HepG2 (cell line): ENCODE measurements around the gene NT5C. TPM values are rescaled to one million over a fixed set of nuclear protein-coding genes. Genes with fewer than 3 reads are reported as not detected.

ENCODE experiments used
- GATA4 ChIP-seq: sonication (generic); IDR thresholded peaks from 2 replicates; pipeline ENCODE4 v1.6.1; 2016; ENCODE audit warnings: antibody characterized with exemption, low read depth, borderline replicate concordance
- GZF1 ChIP-seq: sonication (generic); formaldehyde crosslinking; IDR thresholded peaks from 2 replicates; pipeline ENCODE4 v1.5.1; 2020; ENCODE audit warnings: mild to moderate bottlenecking, missing genetic modification reagents
- MZF1 ChIP-seq: sonication (generic); formaldehyde crosslinking; IDR thresholded peaks from 2 replicates; pipeline ENCODE4 v1.8.1; 2023; ENCODE audit warnings: mild to moderate bottlenecking, missing genetic modification reagents, borderline replicate concordance
- RBFOX2 ChIP-seq: fragments of 200-400 bp; formaldehyde crosslinking; IDR thresholded peaks from 2 replicates; pipeline ENCODE4 v1.6.1; 2017; ENCODE audit warnings: low read depth, mild to moderate bottlenecking, low read length
- SOX5 ChIP-seq: IDR thresholded peaks from 2 replicates; pipeline ENCODE4 v1.6.1; 2016; ENCODE audit warnings: borderline replicate concordance
- TBL1XR1 ChIP-seq: fragments of 150-350 bp; IDR thresholded peaks from 2 replicates; pipeline ENCODE4 v1.6.1; 2014; ENCODE audit warnings: borderline replicate concordance, low read length; ENCODE audit not compliant: partially characterized antibody
- TBX3 ChIP-seq: fragments of 450-650 bp; IDR thresholded peaks from 2 replicates; pipeline ENCODE4 v1.6.1; 2017; ENCODE audit warnings: antibody characterized with exemption, mild to moderate bottlenecking, inconsistent platforms, borderline replicate concordance
- XBP1 ChIP-seq: sonication (generic); formaldehyde crosslinking; IDR thresholded peaks from 2 replicates; pipeline ENCODE4 v1.5.0; 2020; ENCODE audit warnings: missing genetic modification reagents
- ZMYM4 ChIP-seq: sonication (generic); formaldehyde crosslinking; IDR thresholded peaks from 2 replicates; pipeline ENCODE4 v1.8.1; 2023; ENCODE audit warnings: mild to moderate bottlenecking, missing genetic modification reagents
- ZNF205 ChIP-seq: IDR thresholded peaks from 2 replicates; pipeline ENCODE4 v1.6.1; 2018; ENCODE audit warnings: missing biosample characterization, missing genetic modification reagents
- ZNF329 ChIP-seq: sonication (generic); formaldehyde crosslinking; IDR thresholded peaks from 2 replicates; pipeline ENCODE4 v1.9.0; 2021; ENCODE audit warnings: low read depth, mild to moderate bottlenecking, missing genetic modification reagents
- ZNF850 ChIP-seq: sonication (generic); formaldehyde crosslinking; conservative IDR thresholded peaks from 2 replicates; pipeline ENCODE4 v1.9.0; 2021; ENCODE audit warnings: mild to moderate bottlenecking, missing genetic modification reagents
- ZNF878 ChIP-seq: sonication (generic); formaldehyde crosslinking; IDR thresholded peaks from 2 replicates; pipeline ENCODE4 v1.8.1; 2023; ENCODE audit warnings: mild to moderate bottlenecking, missing genetic modification reagents, moderate library complexity
- polyA plus RNA-seq, 8 experiments: library from polyadenylated mRNA; depleted of rRNA in 3 of 8; stranded (reverse) in 7 of 8; unstranded in 1 of 8; fragments of >200 nt; fragmentation: Illumina TruSeq in 4 of 8; extraction: Trizol in 4 of 8; gene quantifications; 2 replicates each; pipeline versions ENCODE4 v1.2.1 to v1.2.3, GENCODE V29; 2011 to 2016; ENCODE audit warnings: low read depth in 4 of 8, missing spikeins in 1 of 8, mixed read lengths in 1 of 8; ENCODE audit not compliant: insufficient read depth in 1 of 8
- total RNA-seq, 5 experiments: library from RNA; depleted of rRNA; stranded (reverse); fragments of >200 nt; fragmentation: Illumina TruSeq; extraction: Trizol; gene quantifications; 2 replicates each; pipeline ENCODE4 v1.2.3, GENCODE V29; 2016; ENCODE audit warnings: low read depth in 1 of 5
- TF ChIP-seq, protein P1 (sequence below): sonication (generic); formaldehyde crosslinking; IDR thresholded peaks from 2 replicates; pipeline ENCODE4 v1.9.0; 2021; ENCODE audit warnings: missing genetic modification reagents, mild to moderate bottlenecking, borderline replicate concordance
- TF ChIP-seq, protein P2 (sequence below): sonication (generic); formaldehyde crosslinking; IDR thresholded peaks from 2 replicates; pipeline ENCODE4 v1.8.0; 2022; ENCODE audit warnings: missing genetic modification reagents, low read depth, mild to moderate bottlenecking, borderline replicate concordance
- TF ChIP-seq, protein P3 (sequence below): sonication (generic); formaldehyde crosslinking; IDR thresholded peaks from 2 replicates; pipeline ENCODE4 v1.9.0; 2021; ENCODE audit warnings: missing genetic modification reagents, borderline replicate concordance
- TF ChIP-seq, protein P4 (sequence below): sonication (generic); formaldehyde crosslinking; IDR thresholded peaks from 2 replicates; pipeline ENCODE4 v1.8.0; 2022; ENCODE audit warnings: missing genetic modification reagents, mild to moderate bottlenecking, moderate library complexity, borderline replicate concordance
- TF ChIP-seq, protein P5 (sequence below): IDR thresholded peaks from 2 replicates; pipeline ENCODE4 v1.6.1; 2016
- TF ChIP-seq, protein P6 (sequence below): sonication (generic); formaldehyde crosslinking; IDR thresholded peaks from 2 replicates; pipeline ENCODE4 v1.8.1; 2023; ENCODE audit warnings: missing genetic modification reagents, inconsistent platforms, borderline replicate concordance

NT5C gene
- total and polyA plus RNA-seq, 2 of the 13 experiments (the other 11 are each of a cell fraction or from before 2014, with no cell fraction given) = 42.8 to 48.6 TPM

DNA sequence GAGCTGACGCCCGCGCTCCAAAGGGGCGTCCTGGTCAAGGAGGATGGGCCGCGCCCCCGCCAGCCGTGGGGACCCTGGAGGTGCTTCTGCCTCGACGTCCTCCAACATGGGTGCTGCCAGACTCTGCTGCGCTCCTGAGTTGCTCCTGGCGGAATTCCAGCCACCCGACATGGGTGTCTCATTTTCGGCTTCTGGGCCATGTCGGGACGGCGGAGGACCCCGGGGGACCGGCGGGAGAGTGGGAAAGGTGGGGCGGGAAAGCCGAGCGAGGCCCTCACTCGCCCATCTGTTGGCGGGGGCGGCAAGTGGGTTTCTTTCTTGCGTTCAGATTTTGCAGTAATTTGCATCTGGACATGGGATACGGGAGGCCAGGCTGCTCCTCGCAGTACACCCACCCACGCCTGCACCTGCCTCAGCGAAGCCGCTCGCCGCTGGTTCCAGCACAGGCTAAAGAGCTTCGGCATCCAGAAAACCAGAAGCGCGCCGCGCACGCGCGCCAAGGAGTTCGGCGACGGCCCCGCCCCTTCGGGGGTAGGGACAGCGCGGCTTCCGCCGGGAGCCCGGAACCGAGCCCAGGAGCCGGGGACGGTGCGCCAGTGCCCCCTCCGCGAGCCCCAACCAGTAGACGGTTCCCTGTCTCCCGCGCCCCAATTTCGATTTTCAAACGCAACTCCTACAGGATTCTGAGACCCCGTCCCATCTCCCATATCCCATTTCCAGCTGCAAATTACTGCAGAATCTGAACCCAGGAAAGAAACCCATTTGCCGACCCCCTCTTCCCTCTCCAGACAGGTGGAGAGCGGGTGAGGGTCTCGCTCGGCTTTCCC, 21.9 kb downstream of the NT5C start, which contains the start of gene ARMC7 (continued):
- TF ChIP-seq GATA4 (0 out of 2 replicates have a peak, but pooled peaks have one; percentile 26), SOX5 (CRISPR knock-in tag) (0 out of 2 replicates have a peak, but pooled peaks have one; percentile 12), ZMYM4 (CRISPR knock-in tag) (peak; percentile 65), ZNF850 (no peak), TBL1XR1 (no peak), MZF1 (CRISPR knock-in tag) (0 out of 2 replicates have a peak, but pooled peaks have one; percentile 53), GZF1 (no peak), XBP1 (CRISPR knock-in tag) (peak; percentile 14; the same call in 1 of the 2 replicates), ZNF878 (CRISPR knock-in tag) (no peak), RBFOX2 (peak; percentile 93), ZNF205 (no peak), ZNF329 (no peak), TBX3 (no peak)
- TF ChIP-seq, protein P1, sequence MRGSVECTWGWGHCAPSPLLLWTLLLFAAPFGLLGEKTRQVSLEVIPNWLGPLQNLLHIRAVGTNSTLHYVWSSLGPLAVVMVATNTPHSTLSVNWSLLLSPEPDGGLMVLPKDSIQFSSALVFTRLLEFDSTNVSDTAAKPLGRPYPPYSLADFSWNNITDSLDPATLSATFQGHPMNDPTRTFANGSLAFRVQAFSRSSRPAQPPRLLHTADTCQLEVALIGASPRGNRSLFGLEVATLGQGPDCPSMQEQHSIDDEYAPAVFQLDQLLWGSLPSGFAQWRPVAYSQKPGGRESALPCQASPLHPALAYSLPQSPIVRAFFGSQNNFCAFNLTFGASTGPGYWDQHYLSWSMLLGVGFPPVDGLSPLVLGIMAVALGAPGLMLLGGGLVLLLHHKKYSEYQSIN (CRISPR knock-in tag) = no peak; the same call in 1 of the 2 replicates
- TF ChIP-seq, protein P2, sequence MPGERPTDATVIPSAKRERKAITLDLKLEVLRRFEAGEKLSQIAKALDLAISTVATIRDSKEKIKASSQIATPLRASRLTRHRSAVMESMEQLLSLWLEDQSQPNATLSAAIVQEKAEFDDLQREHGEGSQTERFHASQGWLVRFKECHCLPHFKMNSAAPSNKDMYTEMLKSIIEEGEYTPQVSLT (CRISPR knock-in tag) = no peak
- TF ChIP-seq, protein P3, sequence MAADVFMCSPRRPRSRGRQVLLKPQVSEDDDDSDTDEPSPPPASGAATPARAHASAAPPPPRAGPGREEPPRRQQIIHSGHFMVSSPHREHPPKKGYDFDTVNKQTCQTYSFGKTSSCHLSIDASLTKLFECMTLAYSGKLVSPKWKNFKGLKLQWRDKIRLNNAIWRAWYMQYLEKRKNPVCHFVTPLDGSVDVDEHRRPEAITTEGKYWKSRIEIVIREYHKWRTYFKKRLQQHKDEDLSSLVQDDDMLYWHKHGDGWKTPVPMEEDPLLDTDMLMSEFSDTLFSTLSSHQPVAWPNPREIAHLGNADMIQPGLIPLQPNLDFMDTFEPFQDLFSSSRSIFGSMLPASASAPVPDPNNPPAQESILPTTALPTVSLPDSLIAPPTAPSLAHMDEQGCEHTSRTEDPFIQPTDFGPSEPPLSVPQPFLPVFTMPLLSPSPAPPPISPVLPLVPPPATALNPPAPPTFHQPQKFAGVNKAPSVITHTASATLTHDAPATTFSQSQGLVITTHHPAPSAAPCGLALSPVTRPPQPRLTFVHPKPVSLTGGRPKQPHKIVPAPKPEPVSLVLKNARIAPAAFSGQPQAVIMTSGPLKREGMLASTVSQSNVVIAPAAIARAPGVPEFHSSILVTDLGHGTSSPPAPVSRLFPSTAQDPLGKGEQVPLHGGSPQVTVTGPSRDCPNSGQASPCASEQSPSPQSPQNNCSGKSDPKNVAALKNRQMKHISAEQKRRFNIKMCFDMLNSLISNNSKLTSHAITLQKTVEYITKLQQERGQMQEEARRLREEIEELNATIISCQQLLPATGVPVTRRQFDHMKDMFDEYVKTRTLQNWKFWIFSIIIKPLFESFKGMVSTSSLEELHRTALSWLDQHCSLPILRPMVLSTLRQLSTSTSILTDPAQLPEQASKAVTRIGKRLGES = no peak
- TF ChIP-seq, protein P4, sequence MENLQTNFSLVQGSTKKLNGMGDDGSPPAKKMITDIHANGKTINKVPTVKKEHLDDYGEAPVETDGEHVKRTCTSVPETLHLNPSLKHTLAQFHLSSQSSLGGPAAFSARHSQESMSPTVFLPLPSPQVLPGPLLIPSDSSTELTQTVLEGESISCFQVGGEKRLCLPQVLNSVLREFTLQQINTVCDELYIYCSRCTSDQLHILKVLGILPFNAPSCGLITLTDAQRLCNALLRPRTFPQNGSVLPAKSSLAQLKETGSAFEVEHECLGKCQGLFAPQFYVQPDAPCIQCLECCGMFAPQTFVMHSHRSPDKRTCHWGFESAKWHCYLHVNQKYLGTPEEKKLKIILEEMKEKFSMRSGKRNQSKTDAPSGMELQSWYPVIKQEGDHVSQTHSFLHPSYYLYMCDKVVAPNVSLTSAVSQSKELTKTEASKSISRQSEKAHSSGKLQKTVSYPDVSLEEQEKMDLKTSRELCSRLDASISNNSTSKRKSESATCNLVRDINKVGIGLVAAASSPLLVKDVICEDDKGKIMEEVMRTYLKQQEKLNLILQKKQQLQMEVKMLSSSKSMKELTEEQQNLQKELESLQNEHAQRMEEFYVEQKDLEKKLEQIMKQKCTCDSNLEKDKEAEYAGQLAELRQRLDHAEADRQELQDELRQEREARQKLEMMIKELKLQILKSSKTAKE (CRISPR knock-in tag) = no peak
- TF ChIP-seq, protein P5, sequence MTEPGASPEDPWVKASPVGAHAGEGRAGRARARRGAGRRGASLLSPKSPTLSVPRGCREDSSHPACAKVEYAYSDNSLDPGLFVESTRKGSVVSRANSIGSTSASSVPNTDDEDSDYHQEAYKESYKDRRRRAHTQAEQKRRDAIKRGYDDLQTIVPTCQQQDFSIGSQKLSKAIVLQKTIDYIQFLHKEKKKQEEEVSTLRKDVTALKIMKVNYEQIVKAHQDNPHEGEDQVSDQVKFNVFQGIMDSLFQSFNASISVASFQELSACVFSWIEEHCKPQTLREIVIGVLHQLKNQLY (CRISPR knock-in tag) = peak; percentile 14; the same call in 1 of the 2 replicates
- TF ChIP-seq, protein P6, sequence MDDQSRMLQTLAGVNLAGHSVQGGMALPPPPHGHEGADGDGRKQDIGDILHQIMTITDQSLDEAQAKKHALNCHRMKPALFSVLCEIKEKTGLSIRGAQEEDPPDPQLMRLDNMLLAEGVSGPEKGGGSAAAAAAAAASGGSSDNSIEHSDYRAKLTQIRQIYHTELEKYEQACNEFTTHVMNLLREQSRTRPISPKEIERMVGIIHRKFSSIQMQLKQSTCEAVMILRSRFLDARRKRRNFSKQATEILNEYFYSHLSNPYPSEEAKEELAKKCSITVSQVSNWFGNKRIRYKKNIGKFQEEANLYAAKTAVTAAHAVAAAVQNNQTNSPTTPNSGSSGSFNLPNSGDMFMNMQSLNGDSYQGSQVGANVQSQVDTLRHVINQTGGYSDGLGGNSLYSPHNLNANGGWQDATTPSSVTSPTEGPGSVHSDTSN (CRISPR knock-in tag) = no peak
